A549 (cell line): ENCODE measurements around the gene STRIP2. TPM values are rescaled to one million over a fixed set of nuclear protein-coding genes. Genes with fewer than 3 reads are reported as not detected.
"Not testable (repeated sequence)": the region's sequence is repeated elsewhere in the genome, so short reads cannot be mapped to it uniquely, and the experiment has no call there.

Source experiments
- ATAC-seq, 2 experiments: fragments of 200-7000 bp in 1 of 2; fragments of >200 bp in 1 of 2; cut with Nextera tagmentation in 1 of 2; cut with Tn5 transposase in 1 of 2; 3 replicates each; pipeline versions ENCODE4 v1.8.0 to v1.9.1; 2018 to 2020; ENCODE audit warnings: mild to moderate bottlenecking in 1 of 2, moderate library complexity in 1 of 2
- CTCF ChIA-PET: fragments of 300-600 bp; sonication (Branson Sonifier 250); formaldehyde crosslinking; extraction: SDS; loops from one replicate; lab custom pipeline; 2021; ENCODE audit warnings: antibody characterized with exemption, inconsistent platforms; lab: Yijun Ruan, JAX
- POLR2A ChIA-PET: fragments of 350-600 bp; formaldehyde crosslinking; extraction: SDS; loops from one replicate; lab custom pipeline; 2021; ENCODE audit warnings: antibody characterized with exemption, inconsistent platforms; lab: Yijun Ruan, JAX
- DNase-seq, 2 experiments: peaks; one replicate each; pipeline versions ENCODE4 v3.0.0 to v3.0.0-alpha.2; 2011 to 2016; ENCODE audit warnings: low read depth in 1 of 2, low spot score in 1 of 2
- FAIRE-seq: peaks from 2 replicates; lab custom pipeline; 2011; peaks lifted over from hg19 to GRCh38; lab: Jason Lieb, UNC
- H3K27ac ChIP-seq, 2 experiments: fragments of >200 bp; sonication (Bioruptor Twin); formaldehyde crosslinking; 3 replicates each; pipeline ENCODE4 v1.5.1; 2016 to 2017
- H3K4me1 ChIP-seq: fragments of >200 bp; sonication (Bioruptor Twin); formaldehyde crosslinking; 3 replicates; pipeline ENCODE4 v1.6.1; 2016
- H3K4me2 ChIP-seq: fragments of >200 bp; sonication (Bioruptor Twin); formaldehyde crosslinking; 3 replicates; pipeline ENCODE4 v1.6.1; 2016
- H3K4me3 ChIP-seq: fragments of >200 bp; sonication (Bioruptor Twin); formaldehyde crosslinking; 3 replicates; pipeline ENCODE4 v1.5.1; 2016
- H3K9me3 ChIP-seq: fragments of >200 bp; sonication (Bioruptor Twin); formaldehyde crosslinking; 3 replicates; pipeline ENCODE4 v1.6.1; 2016
- ELK1 ChIP-seq: fragments of 150-350 bp; IDR thresholded peaks from 2 replicates; pipeline ENCODE4 v1.6.1; 2014; ENCODE audit warnings: low read depth, mild to moderate bottlenecking, low read length
- EP300 ChIP-seq, 2 experiments: fragments of >200 bp; sonication (Bioruptor Twin); formaldehyde crosslinking; IDR thresholded peaks; 2 replicates in 1 of 2; 3 replicates in 1 of 2; pipeline ENCODE4 v1.6.1; 2016 to 2017
- ESRRA ChIP-seq: fragments of 150-350 bp; IDR thresholded peaks from 2 replicates; pipeline ENCODE4 v1.6.1; 2014; ENCODE audit warnings: mild to moderate bottlenecking, low read length, borderline replicate concordance
- FOSB ChIP-seq: fragments of 250-450 bp; sonication (Bioruptor Pico); IDR thresholded peaks from 2 replicates; pipeline ENCODE4 v1.5.0; 2020; ENCODE audit warnings: mild to moderate bottlenecking, moderate library complexity
- NPAS2 ChIP-seq: fragments of 250-450 bp; sonication (Bioruptor Pico); IDR thresholded peaks from 2 replicates; pipeline ENCODE4 v1.8.0; 2022; ENCODE audit warnings: mild to moderate bottlenecking, moderate library complexity, borderline replicate concordance
- RFX5 ChIP-seq: fragments of 450-650 bp; IDR thresholded peaks from 2 replicates; pipeline ENCODE4 v1.7.1; 2014; ENCODE audit warnings: antibody characterized with exemption, mild to moderate bottlenecking, moderate library complexity
- RNF2 ChIP-seq: fragments of 200-600 bp; sonication (generic); IDR thresholded peaks from 2 replicates; pipeline ENCODE4 v1.6.1; 2016; ENCODE audit warnings: low read depth, mild to moderate bottlenecking, antibody characterized with exemption, moderate library complexity, borderline replicate concordance
- ZFP36 ChIP-seq: fragments of 450-650 bp; IDR thresholded peaks from 2 replicates; pipeline ENCODE4 v1.6.1; 2014; ENCODE audit warnings: borderline replicate concordance; ENCODE audit not compliant: partially characterized antibody
- WGBS: methylation state at CpG from one replicate; pipeline ENCODE4 v1.1.6; 2017; ENCODE audit errors: missing lambda C conversion rate; 5-methylcytosine and 5-hydroxymethylcytosine counted together
- polyA plus RNA-seq, 4 experiments: library from polyadenylated mRNA; depleted of rRNA in 3 of 4; stranded (reverse); fragments of >200 nt; fragmentation: RNase III in 1 of 4; extraction: RNeasy Plus Mini Kit Qiagen cat#74134 plus additional on column Dnase treatment in 1 of 4; gene quantifications; 2 replicates in 3 of 4; 3 replicates in 1 of 4; pipeline ENCODE4 v1.2.3, GENCODE V29; 2011 to 2017
- small RNA-seq, 6 experiments: library from RNA; depleted of rRNA; stranded (forward); fragments of <200 nt; gene quantifications; one replicate each; pipeline ENCODE3, GENCODE V24; 2012

The STRIP2 gene
- polyA plus RNA-seq, 2 of the 4 experiments (the other 2 are of a cell fraction), result 4.9 to 7.2 TPM

GRCh38 chr7:129534558-129535274 lies 100.5 kb downstream of the STRIP2 start:
- H3K27ac ChIP-seq, POLR2A ChIA-PET, DNase-seq, ATAC-seq, H3K4me2 ChIP-seq, FAIRE-seq, H3K9me3 ChIP-seq, H3K4me3 ChIP-seq: not testable (repeated sequence)
- WGBS, result 85% methylated on average over 20 of the region's 20 CpGs
- H3K4me1 ChIP-seq, result peaks cover 16% of the 10 kb centered on the region
- CTCF ChIA-PET, result interaction anchor here (0.9 kb wide), 1 partner anchor 9 kb away, joined by 3 read pairs; no protein-coding TSS in a partner anchor

DNA sequence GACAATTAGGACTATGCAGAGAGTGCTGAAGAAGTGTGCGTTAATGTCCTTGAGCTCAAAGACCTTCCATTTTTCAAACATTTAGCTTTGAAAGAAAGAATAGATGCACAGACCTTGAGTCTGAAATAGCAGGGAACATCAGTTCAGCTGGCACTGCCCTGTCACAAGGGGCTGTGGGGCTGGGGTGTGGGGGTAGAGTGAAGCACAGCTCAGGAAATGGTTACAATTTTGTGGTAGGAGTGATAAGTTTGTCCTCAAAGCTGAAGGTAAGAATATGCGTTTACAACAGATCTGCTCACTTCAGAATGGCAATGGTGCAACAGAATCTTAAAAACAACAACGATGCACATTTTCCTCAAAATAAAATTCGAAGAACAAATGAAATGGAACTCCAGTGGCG lies 101.7 kb downstream of the STRIP2 start:
- Histone ChIP-seq H3K4me2 (no peak overlapping the region), H3K4me3 (no peak overlapping the region), H3K9me3 (no peaks in the 10 kb centered on the region), H3K4me1 (peaks cover 8% of the 10 kb centered on the region), H3K27ac (no peak overlapping the region)
- CTCF ChIA-PET, result interaction anchor here (0.7 kb wide), 1 partner anchor 294 kb away, joined by 3 read pairs; no protein-coding TSS in a partner anchor
- POLR2A ChIA-PET, result no interaction called here
- WGBS, result 53% methylated on average over 5 of the region's 5 CpGs
- no peak for FAIRE-seq
- TF ChIP-seq ESRRA (no peak), NPAS2 (CRISPR knock-in tag) (no peak), ZFP36 (no peak), RNF2 (no peak)
- DNase-seq, result no peak
- no peak for ATAC-seq

DNA sequence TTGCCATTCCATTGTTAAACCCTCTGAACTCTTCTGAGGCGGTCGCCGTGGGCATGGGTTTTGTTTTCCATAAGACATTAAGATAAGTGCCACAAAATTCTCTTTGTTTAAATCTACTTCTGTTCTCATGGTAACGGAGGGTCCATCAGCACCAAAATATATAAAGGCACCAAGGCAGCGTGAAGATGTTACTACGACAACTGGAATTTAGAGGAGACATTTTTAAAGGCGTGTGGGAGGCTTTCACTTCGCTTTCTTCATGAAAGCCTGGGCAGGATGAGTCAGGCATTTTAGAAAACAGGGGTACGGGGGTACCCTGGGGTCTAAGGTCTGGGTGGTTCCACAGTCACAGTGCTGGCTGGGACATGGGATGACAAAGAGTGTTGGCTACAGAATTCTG lies 102.1 kb downstream of the STRIP2 start:
- Histone ChIP-seq H3K4me1 (peaks cover 4% of the 10 kb centered on the region), H3K4me3 (no peak overlapping the region), H3K27ac (no peak overlapping the region), H3K9me3 (no peaks in the 10 kb centered on the region), H3K4me2 (no peak overlapping the region)
- WGBS, result 89% methylated on average over 9 of the region's 9 CpGs
- DNase-seq (no peak), FAIRE-seq (no peak), ATAC-seq (no peak)
- POLR2A ChIA-PET, result no interaction called here
- CTCF ChIA-PET, result no interaction called here
- TF ChIP-seq EP300 (IDR thresholded peaks at IDR 0.05) (no peak), ELK1 (no peak), FOSB (CRISPR knock-in tag) (no peak), RFX5 (no peak)

Small RNA genes within 50 kb of the gene (small RNA-seq; reads per million reads assigned to genes)
- gene AC009244.1, result 0 to 3.0 (median 0) reads per million in 6 experiments
- gene RNU1-72P, result 0 to 0.86 (median 0) reads per million in 6 experiments
- gene SNRPGP3, result 0 reads per million in 6 experiments

Other genes starting within 250 kb of the STRIP2 start
- 11.8 and 16.2 TPM in 2 replicates for gene SMO, start 245.8 kb upstream of the STRIP2 start, polyA plus RNA-seq (2011; rRNA removed)
- 14.2 to 18.3 TPM (median 15.7 TPM) in 3 replicates for gene SMO, start 245.8 kb upstream of the STRIP2 start, polyA plus RNA-seq (2017; fragmentation: RNase III; extraction: RNeasy Plus Mini Kit Qiagen cat#74134 plus additional on column Dnase treatment)
- 25.7 and 25.9 TPM in 2 replicates for gene AHCYL2, start 209.4 kb upstream of the STRIP2 start, polyA plus RNA-seq (2011; rRNA removed)
- gene AHCYL2, start 209.4 kb upstream of the STRIP2 start, polyA plus RNA-seq (2017; fragmentation: RNase III; extraction: RNeasy Plus Mini Kit Qiagen cat#74134 plus additional on column Dnase treatment), result 9.1 to 10.8 TPM (median 9.9 TPM) in 3 replicates
- gene SMKR1, start 68.1 kb downstream of the STRIP2 start, polyA plus RNA-seq (2011; rRNA removed), result 12.0 and 12.2 TPM in 2 replicates
- gene SMKR1, start 68.1 kb downstream of the STRIP2 start, polyA plus RNA-seq (2017; fragmentation: RNase III; extraction: RNeasy Plus Mini Kit Qiagen cat#74134 plus additional on column Dnase treatment), result 13.2 to 15.2 TPM (median 13.6 TPM) in 3 replicates
- 18.5 and 26.6 TPM in 2 replicates for gene NRF1, start 177.3 kb downstream of the STRIP2 start, polyA plus RNA-seq (2011; rRNA removed)
- gene NRF1, start 177.3 kb downstream of the STRIP2 start, polyA plus RNA-seq (2017; fragmentation: RNase III; extraction: RNeasy Plus Mini Kit Qiagen cat#74134 plus additional on column Dnase treatment), result 11.2 to 11.7 TPM (median 11.5 TPM) in 3 replicates